Articular chondrocyte of knee joint (primary cell): Measurements from ENCODE around the gene PTPN13. TPM values are rescaled to one million over a fixed set of nuclear protein-coding genes. Genes with fewer than 3 reads are reported as not detected.

Experiments used
- total RNA-seq: library from RNA; depleted of rRNA; stranded (reverse); fragments of >200 nt; gene quantifications from 2 replicates; pipeline ENCODE4 v1.2.3, GENCODE V29; 2012

The PTPN13 gene
- 24.0 and 44.3 TPM in 2 replicates for total RNA-seq

GRCh38 chr4:86593688-86594558, at the start of gene PTPN13:
Gene PTPN13, plus strand, starts transcription at chr4:86594315. Its CDS starts 40,942 bp downstream, at chr4:86635257.

GRCh38 chr4:86848732-86849619, 254.9 kb downstream of the PTPN13 start, which contains the start of gene SLC10A6:
Gene SLC10A6, minus strand, starts transcription at chr4:86849384. Its CDS starts 269 bp downstream, at chr4:86849115.

Other genes with a start within 250 kb of the PTPN13 start
- 14.1 and 41.8 TPM in 2 replicates for gene MAPK10, start 234.3 kb upstream of the PTPN13 start, total RNA-seq